Panc1 (cell line): ENCODE results near the gene PNPT1. TPM values are rescaled to one million over a fixed set of nuclear protein-coding genes. Genes with fewer than 3 reads are reported as not detected.
"Not testable (repeated sequence)": the region's sequence is repeated elsewhere in the genome, so short reads cannot be mapped to it uniquely, and the experiment has no call there.

ENCODE experiments used
- ATAC-seq: fragments of 200-7000 bp; cut with Tn5 transposase; 2 replicates; pipeline ENCODE4 v1.9.1; 2020; ENCODE audit warnings: mild to moderate bottlenecking, moderate library complexity
- BruUV-seq: library from RNA; stranded (reverse); fragments of 400-500 nt; replicated peaks from 2 replicates; lab custom pipeline; 2021; lab: Mats Ljungman, UMichigan
- CTCF ChIA-PET: fragments of 300-600 bp; sonication (Branson Sonifier 250); formaldehyde crosslinking; loops from one replicate; lab custom pipeline; 2022; ENCODE audit warnings: antibody characterized with exemption; lab: Charles Lee
- POLR2A ChIA-PET: fragments of 300-600 bp; sonication (Branson Sonifier 250); formaldehyde crosslinking; loops from one replicate; lab custom pipeline; 2022; ENCODE audit warnings: antibody characterized with exemption; lab: Charles Lee
- DNase-seq: peaks from one replicate; pipeline ENCODE4 v3.0.0-alpha.2; 2010; ENCODE audit warnings: low read depth, low spot score
- H3K27ac ChIP-seq: 2 replicates; pipeline ENCODE4 v1.5.1; 2011; ENCODE audit warnings: mild to moderate bottlenecking, low read length, inconsistent platforms
- H3K27me3 ChIP-seq: fragments of 200-500 bp; sonication (Bioruptor generic); 2 replicates; pipeline ENCODE4 v1.6.0; 2014; ENCODE audit warnings: low read length, inconsistent platforms; ENCODE audit not compliant: control insufficient read depth, insufficient read depth
- H3K36me3 ChIP-seq: fragments of 200-500 bp; sonication (Bioruptor generic); 2 replicates; pipeline ENCODE4 v1.5.1; 2014; ENCODE audit warnings: inconsistent platforms, mild to moderate bottlenecking, low read length, moderate library complexity; ENCODE audit not compliant: control insufficient read depth, insufficient read depth
- H3K4me1 ChIP-seq: 2 replicates; pipeline ENCODE4 v1.5.1; 2011; ENCODE audit warnings: inconsistent platforms, mild to moderate bottlenecking, low read length, moderate library complexity; ENCODE audit not compliant: control insufficient read depth, insufficient read depth
- H3K4me3 ChIP-seq, 2 experiments: 2 replicates each; pipeline ENCODE4 v1.5.1; 2011 to 2012; ENCODE audit warnings: low read depth in 2 of 2, low read length in 2 of 2, mild to moderate bottlenecking in 2 of 2, inconsistent platforms in 1 of 2, moderate library complexity in 1 of 2
- H3K9me3 ChIP-seq: fragments of 200-500 bp; sonication (Bioruptor generic); 2 replicates; pipeline ENCODE4 v1.5.1; 2014; ENCODE audit warnings: low read depth, mild to moderate bottlenecking, inconsistent platforms, low read length, moderate library complexity; ENCODE audit not compliant: control insufficient read depth, insufficient read depth
- CTCF ChIP-seq: fragments of 450-650 bp; IDR thresholded peaks from 2 replicates; pipeline ENCODE4 v1.5.1; 2017; ENCODE audit warnings: mild to moderate bottlenecking
- POLR2AphosphoS5 ChIP-seq: IDR thresholded peaks from 2 replicates; pipeline ENCODE4 v1.6.1; 2012; ENCODE audit warnings: mild to moderate bottlenecking, low read depth, low read length, moderate library complexity
- SIN3A ChIP-seq: IDR thresholded peaks from 2 replicates; pipeline ENCODE4 v1.6.1; 2012; ENCODE audit warnings: low read depth, mild to moderate bottlenecking, low read length, moderate library complexity, borderline replicate concordance; ENCODE audit not compliant: insufficient read depth
- TCF7L2 ChIP-seq: IDR thresholded peaks from 2 replicates; pipeline ENCODE4 v1.6.1; 2011; ENCODE audit warnings: mild to moderate bottlenecking, low read depth, low read length, inconsistent platforms
- in situ Hi-C: cut with HindIII; loops from 2 replicates; pipeline ENCODE4 v1.10.0; 2016; ENCODE audit warnings: low sequenced_read_pairs, low pct_unique_long_range_greater_than_20kb
- intact Hi-C: fragments of 100-400 bp; cut with micrococcal nuclease; formaldehyde crosslinking; loops from one replicate; pipeline ENCODE4 v1.10.0; 2022; ENCODE audit not compliant: unreplicated experiment
- total RNA-seq: library from RNA; stranded (reverse); gene quantifications from one replicate; pipeline ENCODE4 v1.2.1, GENCODE V29; 2021; ENCODE audit not compliant: unreplicated experiment
- TF ChIP-seq, protein P1 (sequence below), 2 experiments: IDR thresholded peaks; 2 replicates each; pipeline ENCODE4 v1.6.1; 2011 to 2012; ENCODE audit warnings: low read depth in 2 of 2, control low read depth in 1 of 2, low read length in 1 of 2, mild to moderate bottlenecking in 1 of 2, moderate library complexity in 1 of 2; ENCODE audit not compliant: insufficient read depth in 1 of 2

The PNPT1 gene
- total RNA-seq, 1 experiment from 2014 or later = 50.1 TPM

GRCh38 chr2:55710025-55710424, 16.4 kb upstream of the PNPT1 start:
- intact Hi-C loops (no loop called here), in situ Hi-C loops (no loop called here)
- Histone ChIP-seq H3K9me3 (no peaks in the 10 kb centered on the region), H3K4me1 (no peaks in the 10 kb centered on the region), H3K36me3 (no peaks in the 10 kb centered on the region), H3K4me3 (no peak overlapping the region), H3K27ac (no peak overlapping the region), H3K27me3 (no peaks in the 10 kb centered on the region)
- CTCF ChIA-PET = no interaction called here
- ATAC-seq = no peak
- POLR2A ChIA-PET = no interaction called here
- BruUV-seq = no TSS peak
- DNase-seq = no peak
- TF ChIP-seq SIN3A = no peak
- TF ChIP-seq, protein P1, sequence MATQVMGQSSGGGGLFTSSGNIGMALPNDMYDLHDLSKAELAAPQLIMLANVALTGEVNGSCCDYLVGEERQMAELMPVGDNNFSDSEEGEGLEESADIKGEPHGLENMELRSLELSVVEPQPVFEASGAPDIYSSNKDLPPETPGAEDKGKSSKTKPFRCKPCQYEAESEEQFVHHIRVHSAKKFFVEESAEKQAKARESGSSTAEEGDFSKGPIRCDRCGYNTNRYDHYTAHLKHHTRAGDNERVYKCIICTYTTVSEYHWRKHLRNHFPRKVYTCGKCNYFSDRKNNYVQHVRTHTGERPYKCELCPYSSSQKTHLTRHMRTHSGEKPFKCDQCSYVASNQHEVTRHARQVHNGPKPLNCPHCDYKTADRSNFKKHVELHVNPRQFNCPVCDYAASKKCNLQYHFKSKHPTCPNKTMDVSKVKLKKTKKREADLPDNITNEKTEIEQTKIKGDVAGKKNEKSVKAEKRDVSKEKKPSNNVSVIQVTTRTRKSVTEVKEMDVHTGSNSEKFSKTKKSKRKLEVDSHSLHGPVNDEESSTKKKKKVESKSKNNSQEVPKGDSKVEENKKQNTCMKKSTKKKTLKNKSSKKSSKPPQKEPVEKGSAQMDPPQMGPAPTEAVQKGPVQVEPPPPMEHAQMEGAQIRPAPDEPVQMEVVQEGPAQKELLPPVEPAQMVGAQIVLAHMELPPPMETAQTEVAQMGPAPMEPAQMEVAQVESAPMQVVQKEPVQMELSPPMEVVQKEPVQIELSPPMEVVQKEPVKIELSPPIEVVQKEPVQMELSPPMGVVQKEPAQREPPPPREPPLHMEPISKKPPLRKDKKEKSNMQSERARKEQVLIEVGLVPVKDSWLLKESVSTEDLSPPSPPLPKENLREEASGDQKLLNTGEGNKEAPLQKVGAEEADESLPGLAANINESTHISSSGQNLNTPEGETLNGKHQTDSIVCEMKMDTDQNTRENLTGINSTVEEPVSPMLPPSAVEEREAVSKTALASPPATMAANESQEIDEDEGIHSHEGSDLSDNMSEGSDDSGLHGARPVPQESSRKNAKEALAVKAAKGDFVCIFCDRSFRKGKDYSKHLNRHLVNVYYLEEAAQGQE (IDR thresholded peaks at IDR 0.05; ENCODE audit: insufficient read depth in 1 of 2, low read depth in 2 of 2, low read length in 1 of 2) = no peak
- no peak for TF ChIP-seq POLR2AphosphoS5
- no peak for TF ChIP-seq TCF7L2
- no peak for TF ChIP-seq CTCF

DNA sequence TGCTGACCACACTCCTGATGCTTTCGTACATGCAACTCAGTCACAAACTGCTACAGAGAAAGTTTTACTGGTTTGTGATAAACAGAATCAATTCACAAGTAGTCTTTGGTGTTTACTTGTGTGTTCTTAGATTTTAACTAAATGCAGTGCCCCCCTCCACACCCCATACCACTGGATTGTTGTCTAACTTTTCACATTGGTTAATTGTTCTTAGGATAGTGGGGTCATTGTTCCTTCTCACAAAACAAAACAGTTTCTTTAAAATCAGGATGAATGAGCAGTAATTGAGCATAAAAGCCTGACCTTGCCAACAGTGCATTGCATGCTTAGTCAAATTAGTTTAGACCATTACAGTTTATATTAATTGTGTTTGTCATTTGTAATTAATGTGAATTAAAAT, 14.1 kb upstream of the PNPT1 start:
- Histone ChIP-seq H3K36me3 (no peaks in the 10 kb centered on the region), H3K9me3 (no peaks in the 10 kb centered on the region), H3K4me3 (no peak overlapping the region), H3K27ac (no peak overlapping the region), H3K4me1 (no peaks in the 10 kb centered on the region), H3K27me3 (peaks cover 3% of the 10 kb centered on the region)
- BruUV-seq = no TSS peak
- intact Hi-C loops (no loop called here), in situ Hi-C loops (no loop called here)
- ChIA-PET CTCF (no interaction called here), POLR2A (no interaction called here)
- DNase-seq = no peak
- no peak for ATAC-seq
- TF ChIP-seq, protein P1 (IDR thresholded peaks at IDR 0.05; ENCODE audit: insufficient read depth in 1 of 2, low read depth in 2 of 2, low read length in 1 of 2) = no peak
- TF ChIP-seq SIN3A (no peak), POLR2AphosphoS5 (no peak), CTCF (no peak), TCF7L2 (no peak)

DNA sequence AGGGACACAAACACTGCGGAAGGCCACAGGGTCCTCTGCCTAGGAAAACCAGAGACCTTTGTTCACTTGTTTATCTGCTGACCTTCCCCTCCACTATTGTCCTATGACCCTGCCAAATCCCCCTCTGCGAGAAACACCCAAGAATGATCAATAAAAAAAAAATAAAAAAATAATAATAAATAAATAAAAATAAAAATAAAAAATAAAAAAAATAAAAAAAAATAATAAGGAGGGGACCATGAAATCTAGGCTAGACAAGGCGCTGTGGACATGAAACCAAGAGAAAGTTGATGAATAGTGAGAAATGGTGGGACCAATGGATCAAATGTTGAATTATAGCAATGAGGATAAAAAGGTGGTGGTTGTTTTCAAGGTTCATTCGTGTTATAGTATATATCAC, 12.6 kb upstream of the PNPT1 start:
- in situ Hi-C loops, POLR2A ChIA-PET, intact Hi-C loops, H3K9me3 ChIP-seq, H3K4me3 ChIP-seq, BruUV-seq, ATAC-seq, DNase-seq, H3K27me3 ChIP-seq, H3K27ac ChIP-seq, H3K4me1 ChIP-seq, CTCF ChIA-PET, H3K36me3 ChIP-seq: not testable (repeated sequence)
